ENCODE data around the gene NDE1. TPM values are rescaled to one million over a fixed set of nuclear protein-coding genes. Genes with fewer than 3 reads are reported as not detected.
"Not testable (repeated sequence)": the region's sequence is repeated elsewhere in the genome, so short reads cannot be mapped to it uniquely, and the experiment has no call there.

The NDE1 gene, protein sequence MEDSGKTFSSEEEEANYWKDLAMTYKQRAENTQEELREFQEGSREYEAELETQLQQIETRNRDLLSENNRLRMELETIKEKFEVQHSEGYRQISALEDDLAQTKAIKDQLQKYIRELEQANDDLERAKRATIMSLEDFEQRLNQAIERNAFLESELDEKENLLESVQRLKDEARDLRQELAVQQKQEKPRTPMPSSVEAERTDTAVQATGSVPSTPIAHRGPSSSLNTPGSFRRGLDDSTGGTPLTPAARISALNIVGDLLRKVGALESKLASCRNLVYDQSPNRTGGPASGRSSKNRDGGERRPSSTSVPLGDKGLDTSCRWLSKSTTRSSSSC
- 10 to 100 TPM in 2 of 3 donors, 1 to 10 TPM in 1; 3.8 to 55.1 (median 16.8) TPM for polyA plus RNA-seq

DNA sequence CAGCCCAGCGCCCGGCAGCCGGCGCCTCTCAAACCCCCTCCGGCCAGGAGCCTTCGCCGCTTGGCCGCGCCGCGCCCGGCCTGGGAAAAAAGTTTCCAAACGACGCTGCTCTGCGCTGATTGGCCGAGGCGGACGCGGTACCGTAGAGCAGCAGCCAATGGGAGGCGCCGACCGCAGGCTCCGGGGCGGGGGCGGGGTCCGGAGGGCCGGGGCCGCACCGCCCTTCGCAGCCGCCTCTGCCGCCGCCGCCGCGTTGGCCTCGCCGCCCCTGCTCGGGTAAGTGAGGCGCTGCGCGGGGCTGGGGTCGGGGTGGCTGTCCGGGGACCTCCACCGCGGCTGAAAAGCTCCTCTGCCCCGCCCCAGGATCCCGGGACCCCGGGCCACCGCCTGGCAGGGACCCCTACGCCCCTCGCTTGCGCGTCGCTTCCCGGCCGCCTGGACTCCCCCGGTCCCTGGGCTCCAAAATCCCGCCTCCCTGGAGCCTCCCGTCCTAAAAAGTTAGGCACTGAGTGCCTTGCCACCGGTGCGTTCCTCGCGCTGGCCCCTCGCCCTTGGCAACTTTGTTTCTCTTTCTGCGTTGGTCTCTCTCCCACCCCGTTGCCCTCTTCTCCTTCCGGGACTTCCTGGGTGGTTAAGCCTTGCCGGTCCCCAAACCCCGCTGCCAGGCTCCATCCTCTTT, at the start of gene NDE1:
NDE1 (plus strand) TSS at position 227 of the 679 bp plus-strand sequence. CDS start 14,534 bp downstream, outside the sequence.
- Mint-ChIP-seq H3K36me3 (peaks cover 0 to 4% (median 3%) of the 10 kb centered on the region in 3 donors), H3K4me3 (peak within 1 kb of the TSS; percentile 98 to 100 (median 99)), H3K4me1 (peaks cover 31 to 33% of the 10 kb centered on the region in 2 donors), H3K27me3 (ENCODE audit: low read depth in 3 of 3) (peaks cover 3 to 14% (median 8%) of the 10 kb centered on the region in 3 donors), H3K27ac (peak within 1 kb of the TSS; percentile 98 to 100 (median 100)), H3K9me3 (no peaks in the 10 kb centered on the region)
- peak; percentile 79 to 80 (median 80) for DNase-seq

DNA sequence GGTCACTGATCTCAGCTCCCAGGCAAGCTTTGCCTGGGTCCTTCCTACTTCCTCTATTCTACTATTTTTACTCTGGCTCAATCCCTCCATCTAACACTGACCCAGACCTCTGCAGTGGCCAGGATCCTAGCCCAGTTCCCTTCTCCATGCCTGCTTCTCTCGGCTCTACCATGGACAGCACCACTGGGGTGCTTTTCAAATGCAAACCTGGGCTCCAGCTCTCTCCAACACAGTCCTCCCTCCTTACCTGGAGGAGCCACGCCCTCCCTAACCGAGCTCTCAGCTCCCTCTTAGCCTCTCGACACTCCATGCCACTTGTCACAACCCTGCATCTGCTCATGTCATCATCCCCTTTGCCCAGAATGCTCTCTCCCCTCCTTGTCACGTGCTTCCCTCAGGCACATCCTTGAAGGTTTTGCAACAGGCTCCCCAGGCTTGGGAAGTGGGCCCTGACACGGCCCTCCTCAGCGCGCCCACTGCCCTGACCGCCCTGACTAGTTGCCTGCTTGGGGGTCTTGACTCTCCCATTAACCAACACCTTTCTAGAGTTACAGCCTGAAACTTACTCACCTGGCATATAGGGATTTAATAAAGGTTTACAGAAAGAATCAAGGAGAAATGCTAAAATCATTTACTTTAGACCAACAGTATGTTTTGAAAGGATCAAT, 48.7 kb upstream of the NDE1 start:
- H3K27me3 Mint-ChIP-seq (ENCODE audit: low read depth in 3 of 3): peaks cover 0 to 4% (median 3%) of the 10 kb centered on the region in 3 donors
- no peak overlapping the region for H3K4me3 Mint-ChIP-seq
- peaks cover 6 to 16% of the 10 kb centered on the region in 2 donors for H3K4me1 Mint-ChIP-seq
- peaks cover 49 to 81% (median 50%) of the 10 kb centered on the region in 3 donors for H3K36me3 Mint-ChIP-seq
- H3K27ac Mint-ChIP-seq: peak overlapping the region; percentile 1 to 83 (median 46)
- no peaks in the 10 kb centered on the region for H3K9me3 Mint-ChIP-seq
- no peak for DNase-seq

DNA sequence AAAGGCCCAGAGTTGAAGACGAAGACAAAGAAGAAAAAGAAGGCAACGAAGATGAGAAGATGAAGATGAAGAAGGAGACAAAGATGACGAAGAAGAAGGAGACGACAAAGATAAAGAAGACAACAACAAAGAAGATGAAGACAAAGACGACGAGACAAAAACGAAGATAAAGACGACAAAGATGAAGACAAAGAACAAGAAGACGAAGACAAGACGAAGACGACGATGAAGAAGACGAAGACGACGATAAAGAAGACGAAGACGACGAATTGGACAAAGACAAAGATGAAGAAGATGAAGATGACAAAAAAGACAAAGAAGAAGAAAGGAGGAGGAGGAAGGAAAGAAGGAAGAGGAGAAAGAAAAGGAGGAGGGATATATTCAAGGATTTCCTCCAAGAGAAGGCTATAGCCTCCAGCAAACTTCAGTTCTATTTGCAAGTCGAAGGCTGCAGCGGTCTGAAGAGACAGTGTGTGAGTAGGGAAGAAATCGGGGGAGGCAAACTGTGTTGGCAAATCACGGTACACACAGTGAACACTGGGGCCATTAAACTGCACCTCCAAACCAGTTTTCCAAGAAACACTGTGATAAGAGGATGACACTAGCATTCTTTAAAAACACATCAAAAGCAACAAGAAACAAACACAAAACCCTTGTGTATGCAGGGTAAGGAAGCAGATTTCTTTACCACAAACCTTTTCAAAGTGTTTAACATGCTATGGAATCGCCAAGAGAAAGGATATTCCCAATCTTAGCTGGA, 47.6 kb upstream of the NDE1 start:
- DNase-seq: no peak
- Mint-ChIP-seq H3K4me1 (peaks cover 9 to 10% of the 10 kb centered on the region in 2 donors), H3K27me3 (ENCODE audit: low read depth in 3 of 3) (peaks cover 0 to 5% (median 3%) of the 10 kb centered on the region in 3 donors), H3K4me3 (no peak overlapping the region), H3K27ac (peak overlapping the region in 1 of 6 donors; percentile 25), H3K36me3 (peaks cover 51 to 78% (median 53%) of the 10 kb centered on the region in 3 donors), H3K9me3 (no peaks in the 10 kb centered on the region)

DNA sequence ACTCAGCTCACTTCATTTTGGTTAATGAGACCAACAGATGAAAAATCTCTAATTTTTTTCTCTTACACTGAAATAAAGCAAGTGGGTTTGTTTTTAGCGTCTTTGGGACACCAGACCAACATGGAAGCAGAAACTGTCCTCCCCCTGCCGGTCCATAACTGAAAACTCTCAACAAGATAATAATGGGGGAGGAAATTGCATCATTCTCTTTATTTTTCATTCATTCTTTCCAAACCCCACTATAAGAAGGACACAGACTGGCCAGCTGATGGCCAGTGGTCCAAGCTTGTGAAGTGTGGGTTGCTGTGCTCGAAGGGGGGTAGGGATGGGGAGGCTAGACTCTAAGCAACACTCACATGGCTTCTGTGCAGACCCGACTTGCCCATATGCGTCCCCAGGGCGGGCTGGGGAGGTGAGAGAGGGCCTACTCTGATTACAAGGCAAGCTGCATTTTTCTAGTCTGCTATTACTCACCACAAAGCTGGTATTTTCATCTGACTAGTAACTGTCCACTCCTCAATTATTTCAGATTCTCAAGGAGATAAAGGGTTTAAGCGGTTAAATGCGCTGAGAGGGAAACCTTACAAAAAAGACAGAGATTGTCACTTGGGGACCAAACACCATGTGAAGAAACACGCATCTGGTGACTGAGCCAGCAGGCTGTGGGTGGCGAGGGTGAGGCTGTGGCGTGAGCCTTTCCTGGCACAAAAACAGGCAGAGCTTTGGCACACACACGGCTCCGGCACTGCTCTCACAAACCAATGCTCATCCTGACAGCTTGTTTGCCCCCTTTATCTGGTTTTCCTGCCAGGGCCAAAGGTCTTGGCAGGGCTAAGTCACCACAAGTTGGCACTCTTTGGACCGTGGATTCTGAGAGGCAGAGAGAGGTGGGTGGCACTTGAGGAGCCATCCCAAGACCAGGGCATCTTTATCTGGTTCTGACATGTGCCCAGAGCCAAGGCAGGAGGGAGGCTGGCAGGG, 45.3 kb upstream of the NDE1 start:
- H3K4me1 Mint-ChIP-seq: peaks cover 7 to 10% of the 10 kb centered on the region in 2 donors
- H3K27me3 Mint-ChIP-seq (ENCODE audit: low read depth in 3 of 3): peaks cover 0 to 5% (median 3%) of the 10 kb centered on the region in 3 donors
- DNase-seq: no peak
- H3K36me3 Mint-ChIP-seq: peaks cover 57 to 74% (median 65%) of the 10 kb centered on the region in 3 donors
- H3K9me3 Mint-ChIP-seq: no peaks in the 10 kb centered on the region
- H3K4me3 Mint-ChIP-seq: no peak overlapping the region
- H3K27ac Mint-ChIP-seq: peak overlapping the region; percentile 11 to 75 (median 47)

DNA sequence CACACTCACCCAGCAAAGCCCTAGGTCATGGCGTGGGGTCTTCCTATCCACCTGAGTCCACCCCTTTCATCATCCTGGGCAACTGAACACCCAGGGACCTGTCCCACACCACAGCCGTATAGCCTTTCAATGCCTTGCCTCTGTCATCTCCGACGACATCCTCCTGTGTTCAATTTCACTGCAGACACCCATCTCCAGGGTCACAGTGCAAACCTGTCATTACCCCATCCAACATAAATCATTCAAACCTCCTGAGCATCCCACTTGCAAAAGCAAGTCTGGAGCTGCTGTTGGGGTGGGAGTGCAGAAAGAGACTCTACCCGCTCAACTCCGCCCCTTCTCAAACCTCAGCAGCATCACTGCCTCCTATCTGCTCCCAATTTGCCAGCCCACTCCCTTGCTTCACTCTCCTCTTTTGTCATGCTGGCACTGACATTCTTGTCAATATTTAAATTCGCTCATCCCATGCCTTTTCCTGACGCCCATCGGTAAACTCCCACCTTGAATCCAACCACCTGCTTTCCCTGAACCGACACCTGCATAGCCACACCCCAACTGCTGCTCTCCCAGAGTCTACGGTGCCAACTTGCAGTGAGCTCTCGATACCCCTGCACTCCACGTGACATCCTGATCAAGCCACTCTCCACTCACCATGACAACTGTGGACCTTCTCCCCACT, 44.1 kb upstream of the NDE1 start:
- no peaks in the 10 kb centered on the region for H3K9me3 Mint-ChIP-seq
- peaks cover 7 to 10% of the 10 kb centered on the region in 2 donors for H3K4me1 Mint-ChIP-seq
- DNase-seq: no peak
- H3K27ac Mint-ChIP-seq: peak overlapping the region in 5 of 6 donors; percentile 22 to 65 (median 63)
- H3K4me3 Mint-ChIP-seq: no peak overlapping the region
- H3K27me3 Mint-ChIP-seq (ENCODE audit: low read depth in 3 of 3): peaks cover 0 to 3% (median 1%) of the 10 kb centered on the region in 3 donors
- peaks cover 54 to 68% (median 64%) of the 10 kb centered on the region in 3 donors for H3K36me3 Mint-ChIP-seq

DNA sequence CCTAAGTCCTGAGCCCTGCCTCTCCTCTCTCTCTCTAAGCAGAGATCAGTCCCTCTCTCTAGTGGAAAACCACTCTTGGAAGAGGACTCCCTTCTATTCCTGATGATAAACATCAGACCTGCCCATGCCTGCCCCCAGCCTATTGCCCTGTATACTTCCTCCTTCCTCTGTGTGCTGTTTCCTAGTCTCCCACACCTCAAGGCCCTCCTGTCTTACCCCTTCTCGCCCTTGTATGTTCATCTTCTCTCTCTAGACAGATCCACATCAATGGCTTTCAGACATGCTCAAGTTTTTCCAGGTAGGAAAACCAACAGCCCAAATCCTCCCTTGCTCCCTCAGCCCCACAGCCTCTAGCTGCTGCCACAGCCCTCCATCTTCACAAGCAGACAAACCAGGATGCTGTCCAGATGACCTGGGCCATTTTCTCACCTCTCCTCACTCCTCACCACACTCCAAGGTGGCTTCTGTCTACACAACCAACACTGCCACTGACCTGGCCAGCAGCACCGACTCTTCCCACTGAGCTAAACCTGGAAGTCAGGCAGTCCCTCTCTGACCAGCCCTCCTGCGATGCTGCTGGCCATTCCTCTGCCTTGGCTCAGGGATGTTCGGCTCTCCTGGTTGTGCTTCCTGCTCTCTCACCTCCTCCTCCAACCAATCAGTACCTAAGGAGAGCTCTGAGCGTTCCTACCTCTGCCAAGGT, 43.4 kb upstream of the NDE1 start:
- Mint-ChIP-seq H3K36me3 (peaks cover 50 to 64% (median 60%) of the 10 kb centered on the region in 3 donors), H3K4me3 (no peak overlapping the region), H3K27ac (peak overlapping the region; percentile 22 to 65 (median 61))

DNA sequence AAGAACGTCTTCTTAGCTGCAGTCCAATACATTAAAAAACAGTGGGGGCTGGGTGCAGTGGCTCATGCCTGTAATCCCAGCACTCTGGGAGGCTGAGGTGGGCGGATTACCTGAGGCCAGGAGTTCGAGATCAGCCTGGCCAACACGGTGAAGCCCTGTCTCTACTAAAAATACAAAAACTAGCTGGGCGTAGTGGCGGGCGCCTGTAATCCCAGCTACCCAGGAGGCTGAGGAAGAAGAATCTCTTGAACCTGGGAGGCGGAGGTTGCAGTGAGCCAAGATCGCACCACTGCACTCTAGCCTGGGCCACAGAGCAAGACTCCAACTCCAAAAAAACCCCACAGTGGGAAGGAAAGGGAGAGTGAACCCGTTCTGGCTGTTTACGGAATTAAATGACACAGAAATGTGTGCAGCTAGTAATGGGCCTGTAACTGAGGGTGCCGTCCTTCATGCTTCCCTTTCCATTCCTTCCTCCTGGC, 42.8 kb upstream of the NDE1 start:
- Mint-ChIP-seq H3K36me3 (peaks cover 48 to 61% (median 56%) of the 10 kb centered on the region in 3 donors), H3K27ac (peak overlapping the region in 1 of 6 donors; percentile 59), H3K4me1 (peaks cover 7 to 10% of the 10 kb centered on the region in 2 donors)
- not testable (repeated sequence) for H3K27me3 Mint-ChIP-seq (ENCODE audit: low read depth in 3 of 3); H3K4me3 Mint-ChIP-seq; DNase-seq; H3K9me3 Mint-ChIP-seq

More for the DNA sequence above, 43.4 kb upstream of the NDE1 start:
- H3K27me3 Mint-ChIP-seq (ENCODE audit: low read depth in 3 of 3): peaks cover 1 to 3% (median 1%) of the 10 kb centered on the region in 3 donors
- H3K4me1 Mint-ChIP-seq: peaks cover 7 to 10% of the 10 kb centered on the region in 2 donors
- DNase-seq: no peak
- no peaks in the 10 kb centered on the region for H3K9me3 Mint-ChIP-seq

DNA sequence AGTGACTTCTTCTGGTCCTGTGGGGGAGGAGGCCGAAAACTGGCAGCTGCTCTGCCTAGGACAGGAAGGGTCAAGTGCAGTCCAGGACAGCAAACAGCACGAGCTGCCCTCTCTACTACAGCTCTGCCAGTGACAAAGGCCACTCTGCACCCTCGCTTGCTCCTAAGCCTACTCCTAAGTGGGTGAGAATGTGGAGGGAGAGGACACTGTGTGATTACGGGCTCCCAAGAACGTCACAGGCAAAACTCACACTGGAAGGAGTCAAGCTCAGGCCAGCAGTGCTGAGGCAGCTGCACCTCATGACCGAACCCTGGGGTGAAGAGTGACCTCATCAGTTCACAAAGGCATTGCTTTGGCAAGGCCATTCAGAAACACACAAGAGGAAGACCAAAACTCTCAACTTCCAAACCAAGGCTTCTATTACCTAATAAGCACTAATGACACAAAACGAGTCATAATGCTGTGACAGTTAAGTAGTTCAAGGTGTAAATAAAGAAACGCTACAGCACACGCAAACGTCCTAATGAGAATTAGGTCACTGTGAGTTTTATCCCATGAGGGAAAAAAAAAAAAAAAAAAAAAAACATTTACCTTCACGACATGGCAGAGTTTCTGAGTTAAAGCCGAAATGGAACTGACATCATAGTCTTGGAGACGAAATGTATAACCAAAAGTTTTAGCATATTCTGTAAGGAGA, 42.2 kb upstream of the NDE1 start:
- Mint-ChIP-seq H3K27me3 (ENCODE audit: low read depth in 3 of 3) (peaks cover 0 to 1% (median 1%) of the 10 kb centered on the region in 3 donors), H3K36me3 (peaks cover 51 to 63% (median 57%) of the 10 kb centered on the region in 3 donors)

DNA sequence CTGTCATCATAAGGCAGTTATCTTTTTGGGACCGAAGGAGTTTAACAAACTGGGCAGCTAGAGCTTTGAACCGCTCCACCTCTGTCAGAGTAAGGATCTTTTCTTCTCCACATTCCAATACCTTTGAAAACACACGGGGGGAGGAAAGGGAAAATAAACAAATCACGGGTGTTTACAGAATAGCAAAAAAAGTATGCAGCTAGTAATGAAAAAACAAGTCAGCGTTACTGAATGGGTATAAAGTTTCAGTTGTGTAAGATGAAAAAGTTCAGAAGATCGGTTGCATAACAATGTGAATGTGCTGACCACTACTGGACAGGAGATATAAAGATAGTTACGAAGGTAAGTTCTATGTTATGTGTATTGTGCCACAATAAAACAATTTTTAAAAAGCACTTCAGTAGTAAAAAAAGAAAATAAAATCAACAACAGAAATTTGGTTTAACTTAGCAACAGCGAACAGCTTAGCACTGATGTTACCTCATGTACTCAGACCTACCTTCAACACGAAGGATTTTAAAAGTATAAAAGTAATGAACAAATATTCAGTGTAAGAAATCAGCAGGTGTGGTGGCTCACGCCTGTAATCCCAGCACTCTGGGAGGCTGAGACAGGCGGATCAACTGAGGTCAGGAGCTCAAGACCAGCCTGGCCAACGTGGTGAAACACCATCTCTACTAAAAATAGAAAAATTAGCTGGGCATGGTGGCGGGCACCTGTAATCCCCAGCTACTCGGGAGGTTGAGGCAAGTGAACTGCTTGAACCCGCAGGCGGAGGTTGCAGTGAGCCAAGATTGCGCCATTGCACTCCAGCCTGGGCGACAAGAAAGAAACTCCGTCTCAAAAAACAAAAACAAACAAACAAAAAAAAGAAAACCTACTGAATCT, 41.4 kb upstream of the NDE1 start:
- peaks cover 51 to 62% (median 57%) of the 10 kb centered on the region in 3 donors for H3K36me3 Mint-ChIP-seq
- H3K27me3 Mint-ChIP-seq (ENCODE audit: low read depth in 3 of 3): peaks cover 0 to 1% (median 1%) of the 10 kb centered on the region in 3 donors
- no peaks in the 10 kb centered on the region for H3K9me3 Mint-ChIP-seq
- no peak overlapping the region for H3K4me3 Mint-ChIP-seq
- peak overlapping the region in 2 of 6 donors; percentile 24 to 56 for H3K27ac Mint-ChIP-seq
- DNase-seq: no peak
- H3K4me1 Mint-ChIP-seq: peaks cover 7 to 10% of the 10 kb centered on the region in 2 donors

More for the DNA sequence above, 42.2 kb upstream of the NDE1 start:
- H3K4me3 Mint-ChIP-seq: no peak overlapping the region
- no peak for DNase-seq
- peaks cover 7 to 10% of the 10 kb centered on the region in 2 donors for H3K4me1 Mint-ChIP-seq
- H3K9me3 Mint-ChIP-seq: no peaks in the 10 kb centered on the region
- H3K27ac Mint-ChIP-seq: peak overlapping the region in 3 of 6 donors; percentile 24 to 56 (median 43)

DNA sequence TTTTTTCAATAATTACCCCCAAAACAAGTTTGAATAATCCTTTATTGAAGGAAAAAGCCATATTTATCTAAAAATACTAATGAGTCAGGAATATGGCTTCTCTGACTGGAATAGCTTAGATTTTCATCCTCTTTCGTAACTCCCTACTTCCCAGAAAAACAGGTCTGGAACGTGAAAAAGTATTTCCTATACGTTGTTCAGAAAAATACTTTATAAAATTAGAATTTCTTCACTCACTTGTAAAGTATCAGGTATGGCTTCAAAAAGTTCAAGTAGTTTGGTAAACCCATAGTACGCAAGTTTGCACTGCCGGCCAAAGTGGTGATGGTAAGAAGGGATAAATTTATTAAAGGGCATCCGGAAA, 40.8 kb upstream of the NDE1 start:
- Mint-ChIP-seq H3K36me3 (peaks cover 48 to 61% (median 55%) of the 10 kb centered on the region in 3 donors), H3K27me3 (ENCODE audit: low read depth in 3 of 3) (peaks cover 0 to 1% (median 1%) of the 10 kb centered on the region in 3 donors), H3K27ac (peak overlapping the region in 1 of 6 donors; percentile 21), H3K4me3 (no peak overlapping the region), H3K9me3 (no peaks in the 10 kb centered on the region), H3K4me1 (peaks cover 7 to 10% of the 10 kb centered on the region in 2 donors)
- no peak for DNase-seq
